Skeletal muscle tissue (tissue), 4 donors: ENCODE data around the gene LDHA. TPM values are rescaled to one million over a fixed set of nuclear protein-coding genes. Genes with fewer than 3 reads are reported as not detected.
A peak's percentile ranks its signal among the peaks of the same experiment; 100 is the strongest.
"Not testable (repeated sequence)": the region's sequence is repeated elsewhere in the genome, so short reads cannot be mapped to it uniquely, and the experiment has no call there.

Experiments used
- H3K27ac ChIP-seq: one replicate; pipeline ENCODE4 v1.7.0; 2013; ENCODE audit warnings: mild to moderate bottlenecking, low read depth, low read length, inconsistent platforms
- H3K27me3 ChIP-seq, 3 donors: one replicate each; pipeline ENCODE4 v1.7.0; 2013; ENCODE audit warnings: low read length in 3 of 3; ENCODE audit not compliant: control insufficient read depth in 3 of 3, insufficient read depth in 3 of 3
- H3K36me3 ChIP-seq, 3 donors: one replicate each; pipeline ENCODE4 v1.7.0; 2013; ENCODE audit warnings: low read length in 3 of 3; ENCODE audit not compliant: control insufficient read depth in 3 of 3, insufficient read depth in 3 of 3
- H3K4me1 ChIP-seq, 3 donors: one replicate each; pipeline ENCODE4 v1.7.0; 2013; ENCODE audit warnings: low read length in 3 of 3, mild to moderate bottlenecking in 3 of 3; ENCODE audit not compliant: control insufficient read depth in 3 of 3, insufficient read depth in 3 of 3
- H3K4me3 ChIP-seq, 3 donors: one replicate each; pipeline ENCODE4 v1.7.0; 2013; ENCODE audit warnings: low read length in 3 of 3
- H3K9ac ChIP-seq, 3 donors: one replicate each; pipeline ENCODE4 v1.7.0; 2013; ENCODE audit warnings: low read length in 3 of 3, mild to moderate bottlenecking in 3 of 3, moderate library complexity in 2 of 3, low read depth in 1 of 3
- H3K9me3 ChIP-seq, 3 donors: one replicate each; pipeline ENCODE4 v1.7.0; 2013; ENCODE audit warnings: low read length in 3 of 3; ENCODE audit not compliant: control insufficient read depth in 3 of 3
- total RNA-seq: library from RNA; depleted of rRNA; stranded (reverse); fragments of >200 nt; gene quantifications from one replicate; pipeline ENCODE4 v1.2.3, GENCODE V29; 2014
- donor health status: Osteomylitis.

The LDHA gene
- total RNA-seq, 1 donor from 2014 or later: 390 TPM

DNA sequence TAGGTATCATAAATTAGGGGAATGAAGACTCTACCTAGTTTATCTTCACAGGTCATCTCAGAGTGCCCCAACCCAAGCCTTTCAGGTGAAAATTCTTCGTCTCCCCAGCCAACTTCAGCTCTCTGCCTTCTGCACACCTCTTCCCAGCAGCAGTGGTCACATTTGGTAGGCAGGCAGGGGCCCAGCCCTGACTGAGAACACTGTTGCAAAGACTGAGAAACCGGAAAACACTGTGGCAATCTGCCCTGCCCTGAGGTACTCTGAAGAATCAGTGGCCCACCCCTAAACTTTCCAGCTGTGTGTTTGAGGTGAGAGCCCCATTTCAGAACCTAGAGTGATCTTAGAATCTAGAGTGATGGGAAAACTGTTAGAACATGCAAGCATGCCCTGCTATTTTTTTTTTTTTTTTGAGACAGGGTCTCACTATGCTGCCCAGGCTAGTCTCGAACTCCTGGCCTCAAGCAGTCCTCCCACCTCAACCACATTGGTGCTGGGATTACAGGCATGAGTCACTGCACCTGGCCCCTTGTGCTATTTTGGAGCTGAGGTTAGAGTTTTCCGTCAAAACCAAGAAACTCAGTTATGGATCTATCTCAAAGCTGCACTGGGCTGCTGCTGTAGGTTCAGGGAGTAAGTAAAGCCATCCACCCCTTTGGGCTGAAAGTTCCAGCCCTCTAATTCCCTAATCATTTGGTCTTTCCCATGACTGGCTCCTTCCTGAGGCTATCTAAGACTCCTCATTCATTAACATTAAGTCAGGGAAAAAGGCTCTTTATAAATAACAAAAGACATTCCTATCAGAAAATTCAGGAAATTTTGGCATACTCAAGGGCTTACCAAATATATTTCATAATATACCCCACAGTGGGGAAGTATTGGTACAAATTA lies 1.7 kb upstream of the LDHA start:
- peaks cover 20 to 32% (median 21%) of the 10 kb centered on the region in 3 donors for H3K4me1 ChIP-seq
- no peaks in the 10 kb centered on the region for H3K27me3 ChIP-seq
- no peak overlapping the region for H3K9ac ChIP-seq
- H3K4me3 ChIP-seq: no peak overlapping the region
- H3K27ac ChIP-seq: peak overlapping the region; percentile 99
- H3K9me3 ChIP-seq: no peaks in the 10 kb centered on the region
- H3K36me3 ChIP-seq: peaks cover 10 to 14% (median 12%) of the 10 kb centered on the region in 3 donors

DNA sequence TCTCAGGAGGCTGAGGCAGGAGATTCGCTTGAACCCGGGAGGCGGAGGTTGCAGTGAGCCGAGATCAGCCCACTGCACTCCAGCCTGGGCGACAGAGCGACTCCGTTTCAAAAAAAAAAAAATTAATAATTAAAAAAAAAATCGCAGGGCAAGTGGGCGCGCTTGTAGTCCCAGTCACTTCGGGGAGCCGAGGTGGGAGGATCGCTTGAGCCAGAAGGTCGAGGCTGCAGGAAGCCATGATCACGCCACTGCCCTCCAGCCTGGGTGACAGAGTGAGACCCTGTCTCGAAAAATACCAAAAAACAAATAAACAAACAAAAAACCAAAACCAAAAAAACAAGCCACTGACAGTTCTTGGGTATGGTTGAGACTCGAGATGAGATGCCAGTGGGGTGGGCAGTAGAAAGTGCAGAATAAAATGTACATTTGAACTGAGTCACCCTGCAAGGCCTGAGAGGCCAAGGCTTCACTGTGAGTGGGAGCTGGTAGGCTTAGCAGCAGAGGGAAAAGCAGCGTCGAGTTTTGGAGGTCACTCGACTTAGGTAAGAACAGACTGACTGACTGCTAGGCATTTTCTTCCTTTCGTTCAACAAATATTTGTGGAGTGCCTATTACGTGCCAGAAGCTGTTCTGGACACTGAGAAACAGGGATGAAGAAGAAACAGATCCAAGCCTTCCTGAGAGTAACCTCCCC lies 635 bp upstream of the LDHA start:
- Histone ChIP-seq H3K4me1 (peaks cover 20 to 38% (median 21%) of the 10 kb centered on the region in 3 donors), H3K27me3 (no peaks in the 10 kb centered on the region), H3K36me3 (peaks cover 17 to 25% (median 18%) of the 10 kb centered on the region in 3 donors), H3K9me3 (no peaks in the 10 kb centered on the region), H3K9ac (peak overlapping the region; percentile 70 to 99 (median 98)), H3K4me3 (peak overlapping the region; percentile 52 to 85 (median 77)), H3K27ac (peak overlapping the region; percentile 99)

DNA sequence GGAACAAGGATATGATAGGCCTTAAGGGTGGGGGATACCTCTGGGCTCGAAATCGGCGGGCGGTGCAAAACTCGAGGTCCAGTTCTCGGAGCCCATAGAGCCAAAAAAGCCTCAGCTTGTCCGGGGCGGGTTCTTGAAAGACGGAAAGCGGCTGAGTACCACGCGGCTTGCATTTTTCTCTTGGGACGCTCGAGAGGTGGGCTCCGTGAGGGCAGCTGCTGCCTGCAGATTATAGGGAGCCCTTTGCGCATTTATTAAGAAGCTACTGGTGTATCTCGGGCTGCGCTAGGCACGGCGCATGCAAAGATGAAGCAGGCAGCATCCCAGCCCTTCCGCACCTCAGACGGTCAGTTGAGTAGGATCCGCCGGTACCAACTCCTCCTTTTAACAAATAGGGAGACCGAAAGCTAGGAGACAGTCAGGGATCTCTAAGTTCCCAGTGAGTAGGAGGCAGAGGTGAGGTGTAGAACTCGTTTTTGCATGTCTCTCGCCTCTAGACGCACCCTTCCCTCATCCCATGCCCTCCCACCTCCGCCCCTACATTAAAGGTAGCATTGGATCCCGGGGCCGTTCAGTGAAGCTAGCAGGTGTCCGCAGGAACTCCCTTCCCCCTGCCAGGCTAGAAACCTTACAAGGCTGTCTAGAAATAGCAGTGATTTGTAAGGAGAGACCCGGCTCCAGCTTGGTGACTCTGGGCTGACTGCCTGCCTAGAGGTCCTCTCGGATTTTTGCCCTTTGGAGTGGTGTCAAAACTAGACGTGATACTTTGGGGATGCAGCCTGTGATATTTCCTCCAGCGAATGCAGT lies 768 bp downstream of the LDHA start:
- H3K4me1 ChIP-seq: peaks cover 20 to 38% (median 21%) of the 10 kb centered on the region in 3 donors

DNA sequence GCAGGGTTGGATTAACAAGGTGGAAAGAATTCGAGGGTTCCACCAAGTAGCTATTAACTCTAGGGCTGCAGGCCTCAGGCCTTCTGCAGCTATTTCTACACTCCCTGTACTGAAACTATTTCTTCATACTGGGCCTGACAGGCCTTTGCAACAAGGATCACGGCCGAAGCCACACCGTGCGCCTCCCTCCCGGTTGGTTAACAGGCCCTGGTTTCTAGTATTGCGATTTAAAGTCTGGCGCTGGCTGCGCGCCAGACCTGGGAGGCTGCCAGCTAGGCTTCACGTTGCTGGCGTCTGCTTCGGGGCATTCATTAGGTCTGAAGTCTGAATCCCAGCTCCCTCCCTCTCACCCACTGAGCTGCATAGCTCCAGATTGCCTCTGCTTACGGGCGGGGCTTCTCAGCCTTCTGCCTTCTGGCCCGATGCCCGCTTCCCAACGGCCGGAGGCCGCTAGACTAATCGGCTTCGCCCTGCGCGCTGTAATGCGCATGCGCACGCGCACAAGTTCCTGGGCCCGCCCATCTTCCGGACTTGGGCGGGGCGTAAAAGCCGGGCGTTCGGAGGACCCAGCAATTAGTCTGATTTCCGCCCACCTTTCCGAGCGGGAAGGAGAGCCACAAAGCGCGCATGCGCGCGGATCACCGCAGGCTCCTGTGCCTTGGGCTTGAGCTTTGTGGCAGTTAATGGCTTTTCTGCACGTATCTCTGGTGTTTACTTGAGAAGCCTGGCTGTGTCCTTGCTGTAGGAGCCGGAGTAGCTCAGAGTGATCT lies 1.6 kb downstream of the LDHA start:
- Histone ChIP-seq H3K9me3 (no peaks in the 10 kb centered on the region), H3K4me1 (peaks cover 20 to 38% (median 21%) of the 10 kb centered on the region in 3 donors), H3K27me3 (no peaks in the 10 kb centered on the region), H3K4me3 (peak overlapping the region; percentile 85 to 99 (median 98)), H3K36me3 (peaks cover 37 to 46% (median 39%) of the 10 kb centered on the region in 3 donors), H3K27ac (peak overlapping the region; percentile 99), H3K9ac (peak overlapping the region; percentile 98 to 99 (median 99))

More for the DNA sequence above, 768 bp downstream of the LDHA start:
- H3K27me3 ChIP-seq: no peaks in the 10 kb centered on the region
- peaks cover 31 to 39% (median 32%) of the 10 kb centered on the region in 3 donors for H3K36me3 ChIP-seq
- H3K9ac ChIP-seq: peak overlapping the region; percentile 98 to 99 (median 99)
- peak overlapping the region; percentile 99 for H3K27ac ChIP-seq
- H3K9me3 ChIP-seq: no peaks in the 10 kb centered on the region
- H3K4me3 ChIP-seq: peak overlapping the region; percentile 85 to 99 (median 98)

DNA sequence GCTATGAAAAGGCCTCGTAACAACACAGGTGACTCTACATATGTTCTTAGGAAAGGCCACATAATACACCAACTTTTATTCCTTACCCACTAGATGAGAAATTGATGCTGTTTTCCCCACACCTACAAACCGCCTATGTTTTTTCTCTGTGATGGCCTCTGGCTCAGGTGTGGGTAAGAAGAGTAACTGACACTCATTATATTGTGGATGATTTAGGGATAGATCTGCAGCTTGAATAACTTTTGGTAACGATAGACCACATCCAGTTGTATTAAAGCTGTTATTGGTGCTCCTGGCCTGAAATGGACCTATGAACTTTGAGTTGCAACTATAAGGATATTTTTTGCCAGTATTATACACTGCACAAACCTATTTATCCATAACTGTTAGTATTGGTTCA lies 3.6 kb downstream of the LDHA start:
- Histone ChIP-seq H3K27ac (no peak overlapping the region), H3K9ac (no peak overlapping the region), H3K36me3 (peaks cover 46 to 58% (median 53%) of the 10 kb centered on the region in 3 donors), H3K4me1 (peaks cover 20 to 38% (median 21%) of the 10 kb centered on the region in 3 donors), H3K27me3 (no peaks in the 10 kb centered on the region), H3K9me3 (no peaks in the 10 kb centered on the region), H3K4me3 (no peak overlapping the region)

DNA sequence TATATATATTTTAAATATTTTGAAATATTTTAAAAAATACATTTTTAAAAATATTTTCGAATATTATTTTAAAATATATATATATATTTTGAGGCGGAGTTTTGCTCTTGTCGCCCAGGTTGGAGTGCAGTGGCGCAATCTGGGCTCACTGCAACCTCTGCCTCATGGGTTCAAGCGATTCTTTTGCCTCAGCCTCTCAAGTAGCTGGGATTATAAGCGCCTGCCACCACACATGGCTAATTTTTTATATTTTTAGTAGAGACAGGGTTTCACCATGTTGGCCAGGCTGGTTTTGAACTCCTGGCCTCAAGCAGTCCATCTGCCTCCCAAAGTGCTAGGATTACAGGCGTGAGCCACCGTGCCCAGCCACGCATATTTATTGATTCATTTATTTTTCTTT lies 6.7 kb downstream of the LDHA start:
- H3K36me3 ChIP-seq: peaks cover 69 to 86% (median 80%) of the 10 kb centered on the region in 3 donors
- H3K4me3 ChIP-seq, H3K9me3 ChIP-seq, H3K9ac ChIP-seq, H3K27me3 ChIP-seq, H3K27ac ChIP-seq: not testable (repeated sequence)
- peaks cover 7 to 19% (median 9%) of the 10 kb centered on the region in 3 donors for H3K4me1 ChIP-seq

DNA sequence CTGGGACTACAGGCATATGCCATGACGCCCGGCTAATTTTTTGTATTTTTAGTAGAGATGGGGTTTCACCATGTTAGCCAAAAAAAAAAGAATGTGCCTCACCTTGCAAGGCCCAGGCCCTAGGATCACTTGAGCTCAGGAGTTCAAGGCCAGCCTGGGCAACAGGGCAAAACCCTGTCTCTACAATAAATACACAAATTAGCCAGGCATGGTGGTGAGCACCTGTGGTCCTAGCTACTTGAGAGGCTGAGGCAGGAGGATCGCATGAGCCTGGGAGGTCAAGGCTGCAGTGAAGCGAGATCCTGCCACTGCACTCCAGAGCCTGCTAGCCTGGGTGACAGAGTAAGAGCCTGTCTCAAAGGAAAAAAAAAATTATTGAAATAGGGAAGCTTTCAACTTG lies 9.7 kb downstream of the LDHA start:
- no peaks in the 10 kb centered on the region for H3K27me3 ChIP-seq
- no peak overlapping the region for H3K9ac ChIP-seq
- no peak overlapping the region for H3K4me3 ChIP-seq
- no peak overlapping the region for H3K27ac ChIP-seq
- H3K4me1 ChIP-seq: no peaks in the 10 kb centered on the region
- H3K36me3 ChIP-seq: peaks cover 57 to 82% (median 81%) of the 10 kb centered on the region in 3 donors
- H3K9me3 ChIP-seq: no peaks in the 10 kb centered on the region

DNA sequence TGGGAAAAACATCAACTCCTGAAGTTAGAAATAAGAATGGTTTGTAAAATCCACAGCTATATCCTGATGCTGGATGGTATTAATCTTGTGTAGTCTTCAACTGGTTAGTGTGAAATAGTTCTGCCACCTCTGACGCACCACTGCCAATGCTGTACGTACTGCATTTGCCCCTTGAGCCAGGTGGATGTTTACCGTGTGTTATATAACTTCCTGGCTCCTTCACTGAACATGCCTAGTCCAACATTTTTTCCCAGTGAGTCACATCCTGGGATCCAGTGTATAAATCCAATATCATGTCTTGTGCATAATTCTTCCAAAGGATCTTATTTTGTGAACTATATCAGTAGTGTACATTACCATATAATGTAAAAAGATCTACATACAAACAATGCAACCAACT lies 13.0 kb downstream of the LDHA start:
- not testable (repeated sequence) for H3K4me3 ChIP-seq, H3K9ac ChIP-seq, H3K9me3 ChIP-seq, H3K27ac ChIP-seq, H3K4me1 ChIP-seq, H3K27me3 ChIP-seq
- H3K36me3 ChIP-seq: peaks cover 33 to 57% (median 54%) of the 10 kb centered on the region in 3 donors
